ENCODE results near the gene TEAD1.

TEAD1 gene

GRCh38 chr11:12673924-12674570, at the start of gene TEAD1:
TEAD1 (plus strand) TSS chr11:12674421.
- DNase-seq = peak; percentile 58

DNA sequence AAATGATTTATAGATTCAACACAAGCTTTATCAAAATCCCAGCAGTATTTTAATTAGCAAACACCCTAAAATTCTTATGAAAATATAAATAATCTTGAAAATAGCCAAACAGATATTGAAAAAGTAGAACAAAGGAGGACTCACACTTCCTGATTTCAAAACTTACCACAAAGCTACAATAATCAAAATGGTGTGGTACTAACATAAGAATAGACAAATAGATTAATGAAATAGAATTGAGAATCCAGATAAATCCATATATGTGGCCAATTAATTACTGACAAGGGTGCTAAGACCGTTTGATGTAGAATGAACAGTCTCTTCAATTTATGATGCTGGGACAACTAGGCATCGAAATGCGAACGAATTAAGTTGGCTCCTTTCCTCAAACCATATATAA, 49.6 kb upstream of the TEAD1 start:
- no peak for DNase-seq

GRCh38 chr11:12625438-12626071, 48.7 kb upstream of the TEAD1 start:
- no peak for DNase-seq

GRCh38 chr11:12626616-12627015, 47.6 kb upstream of the TEAD1 start:
- DNase-seq = no peak

- no peak for DNase-seq
These were observed 45.9 kb upstream of the TEAD1 start for GRCh38 chr11:12628314-12628713.

- no peak for DNase-seq
These were observed 44.5 kb upstream of the TEAD1 start for GRCh38 chr11:12629601-12630313.

- DNase-seq = no peak
These were observed 42.6 kb upstream of the TEAD1 start for GRCh38 chr11:12631651-12632050.

DNA sequence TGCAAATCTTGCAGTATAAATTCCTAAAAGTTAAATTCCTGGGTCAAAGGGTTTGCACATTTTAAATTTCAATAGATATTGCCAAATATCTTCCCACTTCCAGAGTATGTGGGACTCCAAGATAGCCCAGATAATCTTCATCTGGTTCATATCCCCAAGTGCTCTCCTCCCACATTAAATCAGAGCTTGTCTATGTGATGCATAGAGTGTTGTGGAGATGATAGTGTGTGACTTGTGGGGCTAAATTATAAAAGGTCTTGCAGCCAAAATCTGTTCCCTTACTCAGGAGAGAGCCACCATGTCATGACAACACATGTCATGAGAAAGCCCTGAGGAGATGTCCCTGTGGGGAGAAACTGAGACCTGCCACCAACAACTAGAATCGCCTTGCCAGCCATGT, 39.9 kb upstream of the TEAD1 start:
- DNase-seq = no peak

GRCh38 chr11:12636871-12637410, 37.3 kb upstream of the TEAD1 start:
- DNase-seq = no peak

DNA sequence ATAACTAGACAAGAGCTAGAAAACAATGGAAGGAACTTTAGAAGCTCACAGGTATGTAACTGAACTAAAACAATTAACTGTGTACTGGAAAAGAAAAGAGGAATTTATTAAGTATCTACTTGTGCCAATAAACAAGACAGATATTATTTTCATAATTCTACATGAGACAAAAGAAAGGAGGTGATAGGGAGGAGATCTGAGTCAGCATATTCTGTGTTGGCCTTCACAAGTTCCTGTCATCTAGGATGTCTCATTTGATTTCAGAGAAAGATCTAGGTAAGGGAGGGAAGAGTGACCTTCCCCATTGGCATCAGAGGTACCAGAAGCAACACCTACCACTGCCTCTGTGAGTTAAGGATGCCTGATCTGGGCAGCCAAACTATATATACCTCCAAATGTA, 34.8 kb upstream of the TEAD1 start:
- no peak for DNase-seq

DNA sequence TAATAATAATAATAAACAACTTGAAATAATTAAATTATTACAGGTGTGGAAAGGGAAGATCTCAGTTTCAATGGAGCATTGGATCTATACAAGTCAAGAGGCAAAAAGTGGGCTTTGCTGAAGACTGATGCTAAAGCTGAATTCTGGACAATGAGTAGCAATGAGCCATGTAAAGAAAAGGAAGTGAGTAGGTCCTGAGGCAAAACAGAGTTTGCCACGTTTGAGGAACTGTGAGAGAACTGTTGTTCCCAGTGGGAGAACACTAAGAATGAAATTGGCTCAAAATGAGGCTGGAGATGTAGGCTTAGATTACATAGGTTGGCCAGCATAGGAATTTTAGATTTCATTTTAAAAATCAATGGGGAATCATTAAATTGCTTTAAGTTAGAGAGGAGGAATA, 33.9 kb upstream of the TEAD1 start:
- DNase-seq = no peak

- no peak for DNase-seq
These were observed 33.0 kb upstream of the TEAD1 start for GRCh38 chr11:12640926-12641849.

- no peak for DNase-seq
These were observed 32.2 kb upstream of the TEAD1 start for GRCh38 chr11:12642040-12642439.

GRCh38 chr11:12642806-12643428, 31.3 kb upstream of the TEAD1 start:
- no peak for DNase-seq

DNA sequence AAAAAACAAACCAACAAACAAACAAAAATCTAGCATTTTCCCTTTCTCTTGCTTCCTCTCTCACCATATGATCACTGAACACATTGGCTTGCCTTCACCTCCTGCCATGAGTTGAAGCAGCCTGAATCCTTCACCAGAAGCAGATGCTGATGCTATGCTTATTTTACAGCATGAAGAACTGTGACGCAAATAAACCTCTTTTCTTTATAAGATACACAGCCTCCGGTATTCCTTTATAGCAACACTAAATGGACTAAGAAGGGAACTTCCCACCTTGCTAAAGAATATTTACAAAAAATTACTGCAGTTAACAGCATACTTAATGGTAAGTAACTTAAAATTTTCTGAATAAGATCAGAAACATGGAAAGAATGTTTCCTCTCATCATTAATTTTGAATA, 27.7 kb upstream of the TEAD1 start:
- no peak for DNase-seq

DNA sequence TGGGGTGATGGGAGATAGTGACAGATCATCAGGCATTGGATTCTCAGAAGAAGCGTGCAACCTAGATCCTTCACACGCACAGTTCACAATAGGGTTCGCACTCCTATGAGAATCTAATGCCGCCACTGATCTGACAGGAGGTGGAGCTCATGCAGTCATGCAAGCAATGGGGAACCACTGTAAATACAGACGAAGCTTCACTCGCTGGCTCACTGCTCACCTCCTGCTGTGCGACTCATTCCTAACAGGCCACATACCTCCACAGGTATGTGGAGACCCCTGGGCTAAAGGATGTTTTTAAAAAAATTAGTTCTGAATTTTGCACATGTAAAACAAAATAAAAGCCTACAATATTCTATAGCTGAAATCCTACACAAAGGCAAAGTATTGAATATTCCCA, 20.5 kb upstream of the TEAD1 start:
- DNase-seq = no peak

DNA sequence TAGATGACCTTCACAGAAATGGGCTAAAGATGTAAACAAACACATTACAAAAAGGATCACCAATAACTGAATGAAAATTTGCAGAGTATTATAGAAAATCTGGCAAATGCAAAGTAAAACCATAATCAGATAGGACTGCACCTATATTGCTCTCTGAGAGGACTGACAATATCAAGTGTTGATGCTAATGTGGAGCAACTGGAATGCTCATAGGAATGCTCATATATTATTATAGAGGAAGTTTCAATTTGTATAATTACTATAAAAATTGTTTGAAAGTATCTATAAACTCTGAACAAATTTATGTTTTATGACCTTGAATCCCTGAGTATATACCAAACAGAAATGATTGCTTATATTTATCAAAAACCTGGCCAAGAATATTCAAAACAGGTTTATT, 18.4 kb upstream of the TEAD1 start:
- no peak for DNase-seq

DNA sequence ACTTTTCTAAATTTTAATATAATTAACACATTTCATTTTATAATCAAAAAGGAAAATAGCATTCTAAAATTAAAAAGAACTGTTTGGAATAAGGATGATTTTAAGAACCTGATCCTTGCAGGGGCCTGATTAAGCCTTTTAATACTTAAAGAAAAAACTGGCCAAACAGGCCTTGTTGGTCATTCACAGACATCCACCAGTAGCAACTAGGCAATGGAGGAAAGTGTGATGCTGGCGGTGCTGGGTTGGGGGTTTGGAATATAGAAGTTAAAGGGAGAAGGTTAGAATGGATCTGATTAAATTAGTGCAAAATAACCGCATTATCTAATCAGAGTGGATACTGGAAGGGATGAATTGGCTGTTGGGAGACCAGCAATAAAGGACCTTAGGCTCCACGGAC, 16.9 kb upstream of the TEAD1 start:
- no peak for DNase-seq

GRCh38 chr11:12657981-12658380, 16.2 kb upstream of the TEAD1 start:
- DNase-seq = no peak

DNA sequence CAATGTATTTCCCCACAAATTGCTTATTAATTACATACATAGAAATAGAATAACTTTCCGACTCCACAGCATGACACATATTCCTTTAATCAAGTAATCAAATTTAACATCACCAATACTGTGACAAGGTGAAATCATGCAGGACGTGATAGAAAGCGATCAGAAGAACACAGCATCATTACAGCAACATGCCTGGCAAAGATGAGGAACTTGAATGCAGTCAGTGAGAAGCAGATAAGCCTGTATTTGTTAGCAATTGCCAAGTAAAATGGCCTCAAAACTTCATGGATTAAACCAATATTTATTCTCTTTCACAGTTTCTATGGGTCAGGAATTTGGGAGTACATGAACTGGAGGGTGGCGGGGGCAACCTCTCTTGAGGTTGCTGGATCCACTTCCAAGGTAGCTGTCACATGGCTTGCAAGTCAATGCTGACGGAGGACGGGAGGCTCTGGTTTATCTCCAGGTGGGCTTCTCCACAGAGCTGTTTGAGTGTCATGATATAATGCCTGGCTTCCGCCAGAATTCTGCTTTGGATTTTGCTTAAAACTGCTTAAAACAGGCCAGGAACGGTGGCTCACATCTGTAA, 12.0 kb upstream of the TEAD1 start:
- DNase-seq = no peak

- no peak for DNase-seq
These were observed 9.8 kb upstream of the TEAD1 start for GRCh38 chr11:12664385-12664784.

DNA sequence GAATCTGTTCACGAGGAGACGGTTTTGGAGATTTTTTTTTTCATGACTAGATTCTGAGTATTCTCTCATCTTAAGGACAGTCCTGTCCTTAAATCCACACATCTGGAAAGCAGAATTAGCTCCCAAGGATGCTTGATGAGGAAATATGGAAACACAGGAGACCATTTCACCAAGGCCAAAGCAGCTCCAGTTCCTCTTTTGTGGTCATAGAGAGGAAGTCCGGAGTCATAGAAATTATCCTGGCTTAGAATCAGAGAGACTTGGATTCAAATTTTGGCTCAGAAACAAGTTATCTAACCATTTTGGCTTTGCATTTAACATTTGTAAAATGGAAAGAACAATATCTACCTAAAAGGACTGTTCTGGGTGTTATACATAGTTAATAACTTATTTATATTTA, 7.3 kb upstream of the TEAD1 start:
- no peak for DNase-seq

All from NCI-H2029 treated with DMSO at 0.1 percent for 48 hours (cell line).